HG03354 (cell line): Measurements from ENCODE around the gene TMEM209.
"Not testable (repeated sequence)": the region's sequence is repeated elsewhere in the genome, so short reads cannot be mapped to it uniquely, and the experiment has no call there.

Experiments used
- ATAC-seq: cut with Tn5 transposase; IDR thresholded peaks from one replicate; pipeline ENCODE4 v1.9.1; 2021; ENCODE audit warnings: mild to moderate bottlenecking; ENCODE audit not compliant: unreplicated experiment, poor library complexity, severe bottlenecking

Gene TMEM209

DNA sequence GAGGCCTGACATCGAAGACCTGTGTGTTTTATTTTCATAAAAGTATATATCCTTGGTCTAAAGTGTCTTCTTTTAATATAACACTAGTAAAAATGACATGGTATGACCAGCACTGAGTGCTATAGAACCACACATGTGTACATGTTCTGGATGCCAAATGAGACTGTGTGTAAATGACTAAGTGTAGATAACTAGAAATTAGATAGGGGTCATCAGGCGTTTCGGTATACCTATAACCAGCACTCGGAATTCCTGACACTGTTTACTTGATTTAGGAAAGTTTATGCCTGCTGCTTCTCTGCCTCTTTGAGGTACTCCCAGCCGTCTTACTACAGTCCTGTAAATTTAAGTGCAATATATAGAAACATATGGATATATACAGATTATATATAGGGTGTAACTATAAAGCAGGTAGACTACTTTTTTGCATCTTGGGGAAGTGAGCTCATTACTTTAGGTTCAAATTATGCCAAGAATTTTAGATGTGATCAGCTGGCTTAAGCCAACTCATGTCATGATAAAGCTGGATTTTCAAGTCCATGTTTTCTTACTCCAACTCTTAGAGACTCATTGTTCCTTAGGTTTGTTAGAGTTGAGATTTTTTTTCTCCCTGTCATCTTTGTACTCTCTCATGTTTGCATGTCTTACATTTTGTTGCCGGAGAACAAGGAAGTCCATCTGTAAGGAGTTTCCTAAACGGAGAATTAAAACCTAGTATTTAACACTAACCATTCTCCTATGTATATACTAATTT, 72.0 kb downstream of the TMEM209 start:
- ATAC-seq: no peak

- no peak for ATAC-seq
Measured at GRCh38 chr7:130131964-130132875, 73.0 kb downstream of the TMEM209 start.

- ATAC-seq: no peak
Measured at GRCh38 chr7:130131191-130131834, 73.9 kb downstream of the TMEM209 start.

DNA sequence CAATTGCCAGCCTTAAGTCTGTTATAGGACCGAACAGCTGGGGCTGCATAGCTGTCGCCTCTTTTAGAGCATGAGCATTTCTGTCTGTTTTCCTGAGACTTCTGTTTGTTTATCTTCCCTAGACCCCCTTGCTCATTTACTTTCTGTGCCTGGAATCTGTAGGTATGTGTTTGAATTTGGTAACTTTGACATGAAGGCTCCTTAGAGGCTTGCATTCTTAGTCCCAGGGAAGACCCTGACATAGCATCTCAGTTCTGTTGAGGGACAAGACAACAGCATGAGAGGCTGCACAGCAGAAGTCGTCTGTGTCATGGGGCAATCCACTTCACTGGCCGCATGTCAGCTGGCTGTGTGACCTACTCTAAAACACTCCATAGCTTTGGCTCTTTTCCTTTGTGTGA, 76.2 kb downstream of the TMEM209 start:
- ATAC-seq: no peak

GRCh38 chr7:130127821-130128317, 77.3 kb downstream of the TMEM209 start:
- no peak for ATAC-seq

- ATAC-seq: no peak
Measured at GRCh38 chr7:130127404-130127803, 77.8 kb downstream of the TMEM209 start.

DNA sequence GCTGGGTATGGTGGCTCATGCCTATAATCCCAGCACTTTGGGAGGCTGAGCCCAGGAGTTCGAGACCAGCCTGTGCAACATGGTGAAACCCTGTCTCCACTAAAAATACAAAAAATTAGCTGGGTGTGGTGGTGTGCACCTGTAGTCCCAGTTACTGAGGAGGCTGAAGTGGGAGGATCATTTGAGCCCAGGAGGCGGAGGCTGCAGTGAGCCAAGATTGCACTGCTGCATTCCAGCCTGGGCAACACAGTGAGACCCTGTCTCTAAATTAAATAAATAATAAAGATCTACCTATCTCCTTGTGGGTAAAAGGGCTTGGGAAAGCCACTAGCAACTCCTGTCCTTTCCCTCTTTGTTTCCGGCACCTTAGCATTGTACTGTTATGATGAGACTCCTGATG, 78.4 kb downstream of the TMEM209 start:
- ATAC-seq: not testable (repeated sequence)

DNA sequence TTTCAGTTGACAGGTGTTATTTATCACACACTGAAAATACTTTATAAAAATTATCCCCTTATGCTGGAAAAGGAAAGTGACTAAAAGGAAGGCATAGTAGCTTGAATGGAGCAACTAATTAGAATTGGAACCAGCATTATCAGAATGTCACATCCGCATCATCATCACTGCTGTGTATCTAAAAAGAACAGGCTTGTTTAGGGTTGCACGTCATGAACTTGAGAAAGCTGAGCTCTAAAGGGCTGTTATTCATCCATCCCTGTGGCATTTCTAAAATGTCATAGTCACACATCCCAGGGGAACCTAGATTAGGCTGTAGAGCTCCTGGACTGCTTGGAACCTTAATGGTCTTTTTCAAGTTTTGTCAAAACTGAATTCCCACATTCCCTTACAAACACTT, 80.5 kb downstream of the TMEM209 start:
- ATAC-seq: no peak

- ATAC-seq: no peak
Measured at GRCh38 chr7:130123501-130123900, 81.7 kb downstream of the TMEM209 start.

DNA sequence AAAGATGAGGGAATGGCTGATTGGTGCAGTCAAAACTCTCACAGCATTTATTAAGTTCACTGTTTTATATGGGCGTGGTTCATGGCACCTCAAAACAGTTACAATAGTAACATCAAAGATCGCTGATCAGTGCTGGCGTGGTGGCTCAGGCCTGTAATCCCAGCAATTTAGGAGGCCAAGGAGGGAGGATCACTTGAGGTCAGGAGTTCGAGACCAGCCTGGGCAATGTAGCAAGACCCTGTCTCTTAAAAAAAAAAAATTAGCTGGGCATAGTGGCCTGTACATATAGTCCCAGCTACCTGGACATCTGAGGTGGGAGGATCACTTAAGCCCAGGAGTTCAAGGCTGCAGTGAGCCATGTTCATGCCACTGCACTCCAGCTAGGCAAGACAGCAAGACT, 86.4 kb downstream of the TMEM209 start:
- no peak for ATAC-seq

DNA sequence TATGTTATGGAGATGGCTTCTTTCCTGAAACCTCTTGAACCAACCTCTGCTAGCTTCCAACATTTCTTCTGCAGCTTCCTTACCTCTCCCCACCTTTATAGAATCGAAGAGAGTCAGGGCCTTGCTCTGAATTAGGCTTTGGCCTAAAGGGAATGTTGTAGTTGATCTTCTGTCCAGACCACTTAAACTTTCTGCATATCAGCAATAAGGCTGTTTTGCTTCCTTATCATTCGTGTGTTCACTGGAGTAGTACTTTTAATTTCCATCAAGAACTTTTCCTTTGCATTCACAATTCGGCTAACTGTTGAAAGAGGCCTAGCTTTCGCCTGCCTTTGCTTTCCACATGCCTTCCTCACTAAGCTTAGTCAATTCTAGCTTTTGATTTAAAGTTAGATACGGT, 86.9 kb downstream of the TMEM209 start:
- no peak for ATAC-seq

GRCh38 chr7:130114776-130115175, 90.4 kb downstream of the TMEM209 start:
- no peak for ATAC-seq
